Suppressor macrophage treated with lipopolysaccharide for 4 hours (primary cell): Measurements from ENCODE around the gene DHRS9.
"Not testable (repeated sequence)": the region's sequence is repeated elsewhere in the genome, so short reads cannot be mapped to it uniquely, and the experiment has no call there.

Experiments
- DNase-seq: peaks from one replicate; pipeline ENCODE4 v3.0.0-alpha.2; 2020

DHRS9 gene

GRCh38 chr2:169095621-169096105, 26.3 kb downstream of the DHRS9 start:
- DNase-seq = peak; percentile 84

- no peak for DNase-seq
These were observed 35.5 kb downstream of the DHRS9 start for GRCh38 chr2:169104848-169105247.

DNA sequence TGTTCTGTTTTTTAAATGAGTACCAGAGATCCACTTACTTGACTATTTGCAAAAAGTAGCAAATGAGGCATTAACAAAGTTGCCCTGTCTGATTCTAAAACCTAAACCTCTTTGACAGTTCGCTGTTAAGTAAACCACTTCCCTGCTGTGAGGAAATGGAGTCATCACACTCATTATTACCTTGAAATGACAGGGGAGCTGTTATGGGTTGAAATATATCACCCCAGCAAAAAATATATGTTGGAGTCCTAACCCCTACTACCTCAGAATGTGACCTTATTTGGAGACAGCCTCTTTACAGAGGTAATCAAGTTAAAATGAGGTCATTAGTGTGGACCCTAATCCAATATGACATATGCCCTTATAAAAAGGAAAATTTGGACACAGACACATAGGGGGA, 36.1 kb downstream of the DHRS9 start:
- DNase-seq = no peak

DNA sequence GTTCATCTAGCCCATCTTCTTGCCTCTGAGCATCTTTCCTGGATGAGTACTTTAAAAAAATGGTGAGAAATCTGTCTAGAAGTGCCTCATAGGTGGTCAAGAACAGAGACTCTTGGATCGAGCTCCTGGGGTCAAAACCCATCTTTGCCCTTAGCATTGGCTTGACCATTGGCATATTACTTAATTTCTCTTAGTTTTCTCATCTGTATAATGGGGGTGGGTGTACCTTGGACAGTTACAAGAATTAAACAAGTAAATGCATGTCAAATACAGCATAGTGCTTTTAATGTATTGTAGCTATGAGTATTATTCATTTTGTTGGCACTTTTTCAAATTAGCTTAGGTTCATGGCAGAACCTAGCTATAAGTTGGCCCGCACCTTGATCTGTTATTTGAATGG, 36.8 kb downstream of the DHRS9 start:
- no peak for DNase-seq

DNA sequence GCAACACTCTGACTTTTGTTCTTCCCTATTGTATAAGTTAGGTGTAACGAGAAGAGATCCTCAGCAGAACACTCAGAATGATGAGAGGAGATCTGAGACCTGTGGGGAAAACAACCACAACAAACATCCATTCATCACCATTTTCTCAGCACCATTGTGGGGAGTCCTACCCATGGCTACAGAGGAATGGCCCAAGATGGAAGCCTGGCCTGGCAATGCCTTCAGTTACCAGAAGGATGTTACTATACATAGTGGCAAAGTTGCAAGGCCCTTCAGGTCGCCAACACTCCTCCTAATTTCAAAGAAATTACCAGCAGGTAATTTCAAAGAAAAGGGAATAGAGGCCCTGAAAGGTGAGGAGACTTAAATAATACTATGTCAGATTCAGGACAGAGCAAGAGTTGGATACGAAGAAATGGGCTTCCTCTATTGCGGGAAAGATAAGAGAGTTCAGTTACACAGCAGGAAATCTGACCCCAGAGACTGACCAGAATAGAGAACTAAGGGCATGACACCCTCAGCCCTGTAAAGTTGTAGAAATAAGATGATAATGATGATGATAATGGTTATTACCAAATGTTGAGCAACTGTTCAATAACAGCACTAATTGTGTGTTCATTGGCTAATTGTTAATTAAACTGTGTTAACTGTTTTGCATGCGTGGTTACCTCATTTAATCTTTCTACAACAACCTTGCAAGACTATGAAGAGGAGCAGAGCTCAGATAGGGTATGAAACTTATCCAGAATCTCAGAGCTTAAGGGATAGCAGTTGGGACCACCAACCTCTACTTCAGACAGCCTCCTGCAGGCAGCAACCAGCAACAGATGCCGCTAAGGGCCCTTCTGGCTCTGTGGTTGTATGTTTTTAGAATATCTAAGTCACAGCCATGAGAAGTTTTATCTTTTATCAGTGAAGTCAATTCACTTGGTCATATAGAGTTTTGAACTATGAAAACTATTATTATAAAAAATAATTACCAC, 37.5 kb downstream of the DHRS9 start:
- peak; percentile 14 for DNase-seq

DNA sequence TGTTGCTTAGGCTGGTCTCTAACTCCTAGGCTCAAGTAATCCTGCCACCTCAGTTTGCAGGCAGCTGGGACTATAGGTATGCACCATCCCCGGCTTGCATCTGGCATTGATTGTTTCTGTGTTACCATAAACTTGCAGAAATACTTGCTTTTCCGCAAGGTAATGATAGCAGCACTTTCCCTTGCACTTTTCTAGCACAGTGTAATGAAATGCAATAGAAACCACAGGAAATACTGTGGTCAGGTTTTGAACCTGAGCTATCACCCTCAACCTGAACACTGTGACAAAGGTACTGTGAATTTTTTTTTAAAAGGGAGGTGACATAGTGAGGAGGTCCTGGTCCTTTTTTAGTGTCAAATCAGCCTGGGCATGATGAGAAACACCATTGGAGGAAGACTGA, 38.3 kb downstream of the DHRS9 start:
- DNase-seq = no peak

DNA sequence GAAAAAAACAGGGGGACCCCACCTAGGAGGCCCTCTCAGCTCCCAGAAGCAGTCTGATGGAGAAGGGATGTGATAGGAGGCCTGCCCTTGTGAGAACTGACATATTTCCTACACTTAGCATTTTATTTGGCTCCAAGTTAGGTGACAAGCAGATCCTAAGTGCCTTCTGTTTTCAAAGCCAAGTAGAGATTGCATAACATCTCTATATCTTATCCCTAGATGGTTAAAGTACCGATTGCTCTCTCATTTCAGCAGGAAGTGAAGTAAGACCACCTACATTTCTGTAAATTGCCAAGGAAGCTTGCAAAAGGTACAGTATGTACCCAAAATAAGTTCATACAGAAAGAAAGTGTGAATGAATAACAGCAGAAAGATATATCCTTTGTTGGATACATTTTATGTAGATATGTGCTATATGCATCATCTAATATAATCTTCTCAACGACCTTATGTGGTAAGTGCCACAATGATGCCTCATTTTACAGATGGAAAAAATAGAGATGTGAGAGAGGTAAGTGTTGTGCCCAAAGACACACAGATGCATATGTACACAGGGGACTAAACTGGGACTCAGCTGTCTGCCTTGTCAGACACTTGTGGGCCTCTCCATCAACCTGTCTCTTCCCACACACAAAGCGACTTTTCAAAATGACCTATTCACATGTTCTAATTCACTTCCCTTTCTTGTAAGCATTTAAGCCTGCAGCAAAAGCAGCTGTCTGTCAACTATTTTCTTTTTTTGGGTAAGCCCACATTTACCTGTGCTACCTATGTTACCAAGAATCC, 38.9 kb downstream of the DHRS9 start:
- DNase-seq = no peak

DNA sequence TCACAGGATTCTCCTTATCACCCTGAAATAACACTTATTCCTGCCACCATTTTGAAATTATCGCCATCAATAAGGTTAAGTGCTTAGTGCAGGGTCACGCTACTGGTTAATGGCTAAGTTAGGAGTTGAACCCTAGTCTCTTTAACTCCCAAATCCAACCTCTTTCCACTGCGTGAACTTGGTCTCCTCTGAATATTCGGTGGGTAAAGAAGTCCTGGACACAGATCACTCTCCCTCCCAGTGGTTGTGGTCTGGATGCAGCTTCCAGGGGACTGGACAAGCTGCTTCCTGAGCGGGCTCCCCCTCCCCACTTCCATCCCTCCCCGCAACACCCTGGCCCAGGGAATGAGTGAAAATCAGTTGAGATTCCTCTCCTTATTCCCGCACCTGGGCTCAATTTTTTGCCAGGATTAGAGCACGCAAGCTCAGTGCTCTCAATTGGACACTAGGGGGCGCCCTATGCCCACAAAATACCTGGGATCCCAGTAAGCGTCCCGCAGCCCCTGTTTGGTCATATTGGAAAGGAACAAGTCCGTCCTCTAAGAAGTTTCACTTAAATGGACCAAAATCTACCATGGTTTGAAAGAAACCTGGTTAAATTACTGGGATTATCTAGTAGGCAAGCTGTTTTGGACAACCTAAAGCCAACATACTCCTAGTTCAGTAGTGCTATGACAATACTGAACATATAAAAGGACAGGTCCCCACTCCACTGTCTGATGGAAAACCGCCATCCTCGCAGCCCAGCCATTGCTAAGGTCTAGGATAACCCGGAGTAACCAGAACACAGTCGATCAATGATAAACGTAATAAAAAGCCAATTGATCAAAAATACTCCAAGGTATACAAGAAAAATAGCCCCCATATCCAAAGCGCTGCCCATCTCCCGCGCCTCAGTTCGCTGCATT, 40.4 kb downstream of the DHRS9 start:
- DNase-seq = peak; percentile 87

DNA sequence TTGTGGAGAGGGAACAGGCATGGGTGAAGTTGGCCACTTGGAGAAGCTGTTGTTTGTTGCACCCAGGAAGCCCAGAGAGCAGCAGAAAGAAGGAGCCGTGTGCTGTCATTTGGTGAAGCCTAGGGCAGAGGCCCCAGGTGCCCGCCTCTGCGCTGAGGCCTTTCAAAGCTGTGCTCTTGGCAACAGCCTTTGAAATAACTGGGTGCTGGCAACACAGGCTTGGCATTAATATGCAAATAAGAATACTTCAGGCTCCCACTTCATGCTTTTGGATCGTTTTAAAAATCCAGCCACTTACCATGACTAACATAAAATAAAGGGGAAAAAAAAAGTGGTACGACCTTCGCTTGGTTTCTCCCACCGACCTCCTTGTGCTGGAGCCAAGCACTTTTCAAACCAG, 41.1 kb downstream of the DHRS9 start:
- no peak for DNase-seq

- DNase-seq = no peak
These were observed 41.6 kb downstream of the DHRS9 start for GRCh38 chr2:169110916-169111315.

GRCh38 chr2:169112841-169113240, 43.5 kb downstream of the DHRS9 start:
- DNase-seq = no peak

DNA sequence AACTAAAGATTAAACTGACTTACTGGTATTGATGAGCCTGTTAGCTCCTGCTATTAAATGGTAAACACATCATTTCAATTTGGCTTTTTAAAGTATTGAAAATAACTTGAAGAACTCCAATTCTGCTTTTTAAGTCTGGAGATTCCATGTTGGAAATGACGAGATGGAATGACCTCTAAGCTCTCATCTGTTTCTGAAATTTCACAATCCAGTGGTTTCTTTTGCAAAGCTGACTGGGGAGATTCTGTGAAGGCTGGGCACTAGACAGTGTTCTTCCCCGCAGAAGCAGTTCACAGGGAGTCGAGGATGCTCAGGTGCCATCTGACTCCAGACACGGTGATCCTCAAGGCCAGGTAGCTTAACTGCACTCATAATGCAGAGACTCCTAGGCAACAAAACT, 44.7 kb downstream of the DHRS9 start:
- peak; percentile 70 for DNase-seq

DNA sequence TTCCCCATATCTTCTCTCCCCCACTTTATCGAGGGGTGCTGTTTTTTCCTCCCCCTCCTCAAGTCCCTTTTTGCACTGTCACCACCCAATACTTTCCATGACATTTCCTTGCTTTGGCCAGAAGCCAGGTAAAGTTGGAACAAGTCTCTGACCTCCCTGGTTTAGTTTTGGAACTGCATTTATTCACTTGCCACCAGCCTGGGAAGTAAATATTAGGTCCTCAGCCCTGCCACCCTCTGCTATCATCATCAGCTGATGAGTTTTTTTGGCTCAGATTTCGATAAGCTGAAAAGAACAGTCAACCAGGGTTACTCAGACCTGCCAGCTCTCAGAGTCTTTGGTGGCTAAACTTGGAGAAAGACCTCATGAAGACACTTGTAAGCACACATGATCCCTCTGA, 47.0 kb downstream of the DHRS9 start:
- DNase-seq = peak; percentile 57

- DNase-seq = no peak
These were observed 47.6 kb downstream of the DHRS9 start for GRCh38 chr2:169116993-169117392.

DNA sequence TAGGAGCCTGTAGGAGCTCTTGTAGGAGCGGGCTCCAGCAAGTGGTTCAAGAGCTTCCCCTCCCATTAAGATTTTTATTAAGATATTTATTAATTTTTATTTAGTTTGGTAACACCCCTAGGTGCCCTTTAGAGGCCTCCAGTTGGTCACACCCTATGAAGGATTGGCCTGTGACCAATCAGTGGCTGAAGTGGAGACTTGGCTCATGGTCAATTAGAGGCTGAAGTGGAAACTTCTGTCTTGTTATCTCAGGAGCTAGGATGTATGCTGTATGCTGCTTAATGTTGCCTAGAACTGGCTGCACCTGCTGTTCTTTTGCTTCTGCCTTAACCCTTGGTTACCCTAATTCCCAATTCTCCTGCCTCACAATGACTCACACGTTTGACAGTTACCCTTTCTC, 48.7 kb downstream of the DHRS9 start:
- no peak for DNase-seq

- DNase-seq = no peak
These were observed 49.9 kb downstream of the DHRS9 start for GRCh38 chr2:169119123-169119760.

DNA sequence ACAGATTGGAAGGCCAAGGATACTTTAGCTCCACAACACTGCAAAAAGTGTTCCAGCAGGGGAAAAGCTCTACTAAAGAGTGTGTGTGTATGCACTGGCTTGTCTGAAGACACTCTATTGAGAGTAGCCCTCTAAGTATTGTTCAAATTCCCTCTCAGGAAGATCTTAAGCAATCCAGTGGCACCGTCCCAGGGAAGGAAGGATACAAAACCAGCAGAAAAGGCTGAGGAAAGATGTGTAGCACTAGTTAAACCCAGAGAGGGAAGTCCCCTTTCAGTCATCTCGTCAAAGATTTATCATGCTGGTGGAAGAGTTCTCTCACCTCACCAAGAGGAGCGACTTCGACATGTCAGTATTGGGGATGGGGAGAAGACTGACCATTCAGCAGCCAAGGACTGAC, 50.5 kb downstream of the DHRS9 start:
- DNase-seq = no peak

DNA sequence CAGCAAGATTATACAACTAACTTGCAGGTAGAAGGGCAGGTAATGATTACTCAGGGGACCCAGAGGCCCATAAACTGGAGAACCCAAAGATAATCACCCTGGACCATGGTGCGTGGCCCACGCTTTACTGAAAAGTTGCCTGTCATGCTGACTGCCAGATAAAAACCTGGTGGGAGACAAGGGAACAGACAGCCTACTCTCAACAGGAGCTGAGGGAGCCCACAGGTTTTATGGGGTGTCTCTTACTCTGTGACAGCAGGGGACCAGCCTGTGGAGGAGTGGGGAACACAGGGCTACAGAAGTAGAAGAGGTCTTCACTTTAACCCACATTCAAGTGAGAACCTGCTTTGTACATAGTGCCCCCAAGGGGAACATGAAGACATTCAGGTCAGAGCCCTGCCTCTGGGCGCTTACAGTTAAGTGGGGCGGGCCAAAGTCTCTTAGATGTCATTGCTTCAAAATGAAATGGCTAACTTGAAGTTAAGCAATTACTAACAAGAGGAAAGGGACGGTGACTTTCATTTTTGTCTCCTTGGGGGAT, 60.4 kb downstream of the DHRS9 start:
- no peak for DNase-seq

- peak; percentile 84 for DNase-seq
These were observed 62.5 kb downstream of the DHRS9 start for GRCh38 chr2:169131587-169132512.

- not testable (repeated sequence) for DNase-seq
These were observed 64.9 kb downstream of the DHRS9 start for GRCh38 chr2:169134272-169134671.

GRCh38 chr2:169136428-169136827, 67.1 kb downstream of the DHRS9 start:
- not testable (repeated sequence) for DNase-seq
